SJCRH30 (cell line): ENCODE measurements around the gene ILK. TPM values are rescaled to one million over a fixed set of nuclear protein-coding genes. Genes with fewer than 3 reads are reported as not detected.

Experiments used
- DNase-seq, 2 experiments: peaks; one replicate each; pipeline ENCODE4 v3.0.0-alpha.2; 2015 to 2020
- H3K27ac ChIP-seq: fragments of 250-450 bp; sonication (Bioruptor Pico); 2 replicates; pipeline ENCODE4 v1.5.1; 2020; ENCODE audit warnings: mild to moderate bottlenecking, moderate library complexity
- H3K27me3 ChIP-seq: fragments of 250-450 bp; sonication (Bioruptor Pico); 2 replicates; pipeline ENCODE4 v1.5.1; 2020; ENCODE audit warnings: mild to moderate bottlenecking, moderate library complexity
- H3K36me3 ChIP-seq: fragments of 250-450 bp; sonication (Bioruptor Pico); 2 replicates; pipeline ENCODE4 v1.5.1; 2020; ENCODE audit warnings: mild to moderate bottlenecking, moderate library complexity
- H3K4me1 ChIP-seq: fragments of 250-450 bp; sonication (Bioruptor Pico); 2 replicates; pipeline ENCODE4 v1.5.1; 2020; ENCODE audit warnings: mild to moderate bottlenecking, moderate library complexity
- H3K4me3 ChIP-seq: fragments of 250-450 bp; sonication (Bioruptor Pico); 2 replicates; pipeline ENCODE4 v1.5.1; 2020; ENCODE audit warnings: mild to moderate bottlenecking, moderate library complexity
- H3K9me3 ChIP-seq: fragments of 250-450 bp; sonication (Bioruptor Pico); replicated peaks from 2 replicates; pipeline ENCODE4 v1.5.1; 2020; ENCODE audit warnings: mild to moderate bottlenecking, moderate library complexity
- total RNA-seq: library from RNA; depleted of rRNA; stranded (reverse); fragments of >200 nt; shearing (Covaris generic); gene quantifications from 2 replicates; pipeline ENCODE4 v1.2.3, GENCODE V29; 2014

Gene ILK
- total RNA-seq, 1 experiment from 2014 or later = 81.4 TPM

GRCh38 chr11:6629573-6629891 is 26.0 kb downstream of the ILK start:
- H3K27ac ChIP-seq = no peak overlapping the region
- no peaks in the 10 kb centered on the region for H3K4me1 ChIP-seq
- no peak for DNase-seq
- no peaks in the 10 kb centered on the region for H3K36me3 ChIP-seq
- H3K9me3 ChIP-seq = no peaks in the 10 kb centered on the region
- H3K27me3 ChIP-seq = no peaks in the 10 kb centered on the region
- H3K4me3 ChIP-seq = no peak overlapping the region

- Histone ChIP-seq H3K4me1 (peaks cover under 1% of the 10 kb centered on the region; the same call in 1 of the 2 replicates), H3K36me3 (no peaks in the 10 kb centered on the region), H3K4me3 (no peak overlapping the region), H3K27me3 (no peaks in the 10 kb centered on the region), H3K9me3 (no peaks in the 10 kb centered on the region), H3K27ac (no peak overlapping the region)
- DNase-seq = no peak
Observed at GRCh38 chr11:6629892-6630631, 26.5 kb downstream of the ILK start.

GRCh38 chr11:6630632-6631291 is 27.2 kb downstream of the ILK start:
- H3K27ac ChIP-seq = no peak overlapping the region
- H3K27me3 ChIP-seq = no peaks in the 10 kb centered on the region
- H3K9me3 ChIP-seq = no peaks in the 10 kb centered on the region
- H3K36me3 ChIP-seq = no peaks in the 10 kb centered on the region; the same call in 1 of the 2 replicates
- no peak for DNase-seq
- H3K4me3 ChIP-seq = no peak overlapping the region
- peaks cover 7% of the 10 kb centered on the region; the same call in 1 of the 2 replicates for H3K4me1 ChIP-seq

GRCh38 chr11:6631361-6631890 is 27.9 kb downstream of the ILK start:
- no peak overlapping the region for H3K4me3 ChIP-seq
- H3K36me3 ChIP-seq = no peaks in the 10 kb centered on the region; the same call in 1 of the 2 replicates
- H3K27me3 ChIP-seq = no peaks in the 10 kb centered on the region
- H3K27ac ChIP-seq = no peak overlapping the region
- peaks cover 8% of the 10 kb centered on the region; the same call in 1 of the 2 replicates for H3K4me1 ChIP-seq
- DNase-seq = no peak
- H3K9me3 ChIP-seq = no peaks in the 10 kb centered on the region

- no peaks in the 10 kb centered on the region; the same call in 1 of the 2 replicates for H3K36me3 ChIP-seq
- H3K9me3 ChIP-seq = no peaks in the 10 kb centered on the region
- no peak overlapping the region for H3K4me3 ChIP-seq
- no peak overlapping the region for H3K27ac ChIP-seq
- DNase-seq = no peak
- peaks cover 8% of the 10 kb centered on the region; the same call in 1 of the 2 replicates for H3K4me1 ChIP-seq
- H3K27me3 ChIP-seq = no peaks in the 10 kb centered on the region
Observed at GRCh38 chr11:6632116-6633073, 28.8 kb downstream of the ILK start.

GRCh38 chr11:6633422-6634408 is 30.1 kb downstream of the ILK start:
- Histone ChIP-seq H3K9me3 (no peaks in the 10 kb centered on the region), H3K4me3 (no peak overlapping the region), H3K27ac (no peak overlapping the region), H3K4me1 (peaks cover 8% of the 10 kb centered on the region; the same call in 1 of the 2 replicates), H3K36me3 (no peaks in the 10 kb centered on the region; the same call in 1 of the 2 replicates), H3K27me3 (no peaks in the 10 kb centered on the region)
- no peak for DNase-seq

GRCh38 chr11:6634534-6634933 is 31.0 kb downstream of the ILK start:
- no peak overlapping the region for H3K4me3 ChIP-seq
- no peaks in the 10 kb centered on the region for H3K9me3 ChIP-seq
- H3K27me3 ChIP-seq = no peaks in the 10 kb centered on the region
- H3K4me1 ChIP-seq = peaks cover 8% of the 10 kb centered on the region; the same call in 1 of the 2 replicates
- DNase-seq = no peak
- H3K36me3 ChIP-seq = no peaks in the 10 kb centered on the region; the same call in 1 of the 2 replicates
- H3K27ac ChIP-seq = no peak overlapping the region

GRCh38 chr11:6635082-6635932 is 31.7 kb downstream of the ILK start:
- Histone ChIP-seq H3K4me1 (peaks cover 8% of the 10 kb centered on the region; the same call in 1 of the 2 replicates), H3K27me3 (no peaks in the 10 kb centered on the region), H3K4me3 (no peak overlapping the region), H3K36me3 (no peaks in the 10 kb centered on the region; the same call in 1 of the 2 replicates), H3K9me3 (no peaks in the 10 kb centered on the region), H3K27ac (peak overlapping the region; percentile 31)
- peak; percentile 35 to 50 for DNase-seq

GRCh38 chr11:6636480-6636879 is 32.9 kb downstream of the ILK start:
- no peaks in the 10 kb centered on the region; the same call in 1 of the 2 replicates for H3K36me3 ChIP-seq
- no peak for DNase-seq
- H3K27me3 ChIP-seq = no peaks in the 10 kb centered on the region
- H3K27ac ChIP-seq = no peak overlapping the region
- peaks cover 8% of the 10 kb centered on the region; the same call in 1 of the 2 replicates for H3K4me1 ChIP-seq
- no peak overlapping the region for H3K4me3 ChIP-seq
- no peaks in the 10 kb centered on the region for H3K9me3 ChIP-seq

GRCh38 chr11:6637871-6638270 is 34.3 kb downstream of the ILK start:
- Histone ChIP-seq H3K9me3 (no peaks in the 10 kb centered on the region), H3K36me3 (no peaks in the 10 kb centered on the region; the same call in 1 of the 2 replicates), H3K27me3 (no peaks in the 10 kb centered on the region), H3K4me3 (no peak overlapping the region), H3K4me1 (peaks cover 8% of the 10 kb centered on the region; the same call in 1 of the 2 replicates), H3K27ac (no peak overlapping the region)
- no peak for DNase-seq

- H3K4me1 ChIP-seq = peaks cover 8% of the 10 kb centered on the region; the same call in 1 of the 2 replicates
- no peaks in the 10 kb centered on the region for H3K9me3 ChIP-seq
- H3K27me3 ChIP-seq = no peaks in the 10 kb centered on the region
- no peak for DNase-seq
- no peak overlapping the region for H3K4me3 ChIP-seq
- H3K36me3 ChIP-seq = no peaks in the 10 kb centered on the region; the same call in 1 of the 2 replicates
- no peak overlapping the region for H3K27ac ChIP-seq
Observed at GRCh38 chr11:6638429-6638828, 34.9 kb downstream of the ILK start.

GRCh38 chr11:6640036-6640984 is 36.7 kb downstream of the ILK start:
- Histone ChIP-seq H3K4me1 (peaks cover 5% of the 10 kb centered on the region; the same call in 1 of the 2 replicates), H3K27ac (no peak overlapping the region), H3K27me3 (no peaks in the 10 kb centered on the region), H3K9me3 (no peaks in the 10 kb centered on the region), H3K4me3 (no peak overlapping the region), H3K36me3 (no peaks in the 10 kb centered on the region; the same call in 1 of the 2 replicates)
- DNase-seq = no peak
